K562 (cell line): ENCODE data around the gene SLC6A8. TPM values are rescaled to one million over a fixed set of nuclear protein-coding genes. Genes with fewer than 3 reads are reported as not detected.

Experiments used
- ATAC-seq: fragments of 200-7000 bp; cut with Tn5 transposase; 3 replicates; pipeline ENCODE4 v1.9.1; 2020; ENCODE audit warnings: moderate library complexity
- BruUV-seq: library from RNA; stranded (reverse); fragments of 400-500 nt; replicated peaks from 2 replicates; lab custom pipeline; 2021; lab: Mats Ljungman, UMichigan
- CTCF ChIA-PET: fragments of 300-600 bp; formaldehyde crosslinking; extraction: SDS; loops from one replicate; lab custom pipeline; 2021; ENCODE audit warnings: low intra/inter-chr PET ratio; lab: Yijun Ruan, JAX
- POLR2A ChIA-PET: fragments of 300-600, 350-650 bp; sonication (Branson Sonifier 250); formaldehyde crosslinking; extraction: SDS; loops from one replicate; lab custom pipeline; 2021; ENCODE audit warnings: antibody characterized with exemption, inconsistent platforms; lab: Yijun Ruan, JAX
- DNase-seq, 4 experiments: peaks; one replicate each; pipeline versions ENCODE4 v3.0.0 to v3.0.0-alpha.2; 2011 to 2018; ENCODE audit warnings: low spot score in 3 of 4, mixed read lengths in 3 of 4; ENCODE audit errors: extremely low read depth in 1 of 4
- FAIRE-seq: peaks from 2 replicates; lab custom pipeline; 2011; peaks lifted over from hg19 to GRCh38; lab: Jason Lieb, UNC
- H2AFZ ChIP-seq: 2 replicates; pipeline ENCODE4 v1.6.0; 2011; ENCODE audit warnings: low read depth, low read length, control low read depth, inconsistent platforms
- H3K27ac ChIP-seq: fragments of 200-600 bp; 3 replicates; pipeline ENCODE4 v1.8.0; 2011; ENCODE audit warnings: low read depth, mild to moderate bottlenecking, control low read depth, inconsistent platforms, low read length, moderate library complexity, mixed read lengths; ENCODE audit errors: extremely low read depth
- H3K27me3 ChIP-seq, 2 experiments: fragments of 300-600 bp in 1 of 2; 2 replicates in 1 of 2; 3 replicates in 1 of 2; pipeline versions ENCODE4 v1.6.0 to v1.8.0; 2011; ENCODE audit warnings: inconsistent platforms in 2 of 2, low read length in 2 of 2, mild to moderate bottlenecking in 1 of 2, mixed read lengths in 1 of 2, moderate library complexity in 1 of 2; ENCODE audit not compliant: control insufficient read depth in 2 of 2, insufficient read depth in 2 of 2
- H3K36me3 ChIP-seq: fragments of 300-600 bp; 3 replicates; pipeline ENCODE4 v1.8.0; 2011; ENCODE audit warnings: mild to moderate bottlenecking, low read length, inconsistent platforms; ENCODE audit not compliant: control insufficient read depth, insufficient read depth
- H3K4me1 ChIP-seq, 2 experiments: fragments of 200-600 bp in 1 of 2; replicated peaks in 1 of 2; 2 replicates in 1 of 2; 3 replicates in 1 of 2; pipeline versions ENCODE4 v1.5.1 to v1.8.0; 2011; ENCODE audit warnings: inconsistent platforms in 2 of 2, low read length in 2 of 2, mild to moderate bottlenecking in 1 of 2, mixed read lengths in 1 of 2, moderate library complexity in 1 of 2; ENCODE audit not compliant: control insufficient read depth in 2 of 2, insufficient read depth in 2 of 2
- H3K4me2 ChIP-seq: 2 replicates; pipeline ENCODE4 v1.6.1; 2011; ENCODE audit warnings: low read length, control low read depth, inconsistent platforms, mixed read lengths; ENCODE audit not compliant: insufficient read depth
- H3K4me3 ChIP-seq: fragments of 200-600 bp; sonication (generic), shearing (Covaris generic); 2 replicates; pipeline ENCODE4 v1.5.1; 2016; ENCODE audit warnings: control low read depth, inconsistent platforms
- H3K79me2 ChIP-seq: fragments of 200-600 bp; 3 replicates; pipeline ENCODE4 v1.8.0; 2011; ENCODE audit warnings: low read length, inconsistent platforms; ENCODE audit not compliant: control insufficient read depth, insufficient read depth
- H3K9ac ChIP-seq, 2 experiments: 2 replicates each; pipeline versions ENCODE4 v1.6.0 to v1.6.1; 2011; ENCODE audit warnings: low read depth in 2 of 2, low read length in 2 of 2, control low read depth in 1 of 2, inconsistent platforms in 1 of 2, mild to moderate bottlenecking in 1 of 2, mixed read lengths in 1 of 2; ENCODE audit not compliant: insufficient read depth in 1 of 2
- H3K9me1 ChIP-seq: one replicate; pipeline ENCODE4 v1.6.0; 2011; ENCODE audit warnings: inconsistent platforms, mild to moderate bottlenecking, low read length, moderate library complexity; ENCODE audit not compliant: control insufficient read depth, insufficient read depth
- H3K9me3 ChIP-seq: replicated peaks from 2 replicates; pipeline ENCODE4 v1.5.1; 2011; ENCODE audit warnings: low read depth, low read length, inconsistent platforms; ENCODE audit not compliant: control insufficient read depth, insufficient read depth
- H4K20me1 ChIP-seq: replicated peaks from 2 replicates; pipeline ENCODE4 v1.6.1; 2011; ENCODE audit warnings: low read length, inconsistent platforms, mixed read lengths; ENCODE audit not compliant: control insufficient read depth, insufficient read depth
- CBX3 ChIP-seq, 2 experiments: IDR thresholded peaks; 1 replicate in 1 of 2; 2 replicates in 1 of 2; pipeline ENCODE4 v1.6.1; 2012; ENCODE audit warnings: inconsistent platforms in 2 of 2, low read length in 2 of 2, borderline replicate concordance in 1 of 2, control low read depth in 1 of 2
- EHMT2 ChIP-seq: fragments of 450-650 bp; IDR thresholded peaks from 2 replicates; pipeline ENCODE4 v1.6.1; 2018; ENCODE audit warnings: antibody characterized with exemption
- GABPB1 ChIP-seq: sonication (generic); formaldehyde crosslinking; IDR thresholded peaks from 2 replicates; pipeline ENCODE4 v1.8.0; 2022; ENCODE audit warnings: mild to moderate bottlenecking, missing genetic modification reagents
- HCFC1 ChIP-seq: IDR thresholded peaks from 2 replicates; pipeline ENCODE4 v1.6.1; 2012; ENCODE audit warnings: low read depth, low read length, improper control_type of control experiment
- PREB ChIP-seq: sonication (generic); formaldehyde crosslinking; IDR thresholded peaks from 2 replicates; pipeline ENCODE4 v1.8.1; 2023; ENCODE audit warnings: mild to moderate bottlenecking, missing genetic modification reagents
- TRIM25 ChIP-seq: fragments of 450-650 bp; IDR thresholded peaks from 2 replicates; pipeline ENCODE4 v1.7.0; 2016; ENCODE audit warnings: borderline replicate concordance
- U2AF2 ChIP-seq: fragments of 200-400 bp; formaldehyde crosslinking; optimal IDR thresholded peaks from 2 replicates; pipeline ENCODE3; 2017; ENCODE audit warnings: low read depth, mild to moderate bottlenecking, low read length
- ZNF699 ChIP-seq: fragments of 250-450 bp; sonication (Bioruptor Pico); IDR thresholded peaks from 2 replicates; pipeline ENCODE4 v1.8.0; 2021; ENCODE audit warnings: mild to moderate bottlenecking, moderate library complexity; ENCODE audit not compliant: insufficient replicate concordance
- WGBS: fragments of 100-300 bp; shearing (Covaris generic); methylation state at CpG from one replicate; pipeline ENCODE4 v1.1.6; 2016; ENCODE audit warnings: low coverage, mixed read lengths; ENCODE audit not compliant: insufficient coverage; ENCODE audit errors: missing lambda C conversion rate; 5-methylcytosine and 5-hydroxymethylcytosine counted together
- in situ Hi-C: fragments of 300-500 bp; cut with MboI; formaldehyde crosslinking; loops from 4 replicates; pipeline ENCODE4 v1.15.0; 2018; ENCODE audit warnings: inconsistent platforms, mixed read lengths
- intact Hi-C: fragments of 100-400 bp; cut with micrococcal nuclease; formaldehyde crosslinking; loops from 2 replicates; pipeline ENCODE4 v1.14.2; 2022
- polyA plus RNA-seq, 8 experiments: library from polyadenylated mRNA; depleted of rRNA in 4 of 8; stranded (reverse) in 5 of 8; unstranded in 3 of 8; fragments of >200 nt; fragmentation: Nextera tagmentation in 2 of 8; fragmentation: Illumina TruSeq in 1 of 8; extraction: Ambion mirVana in 2 of 8; extraction: Trizol in 1 of 8; gene quantifications; 2 replicates each; pipeline versions ENCODE4 v1.2.1 to v1.2.3, GENCODE V29; 2011 to 2014; ENCODE audit warnings: inconsistent platforms in 1 of 8, missing spikeins in 1 of 8
- total RNA-seq, 7 experiments: library from RNA; depleted of rRNA in 6 of 7; stranded (reverse); fragments of >200 nt in 6 of 7; fragmentation: Illumina TruSeq in 2 of 7; extraction: Trizol in 2 of 7; gene quantifications; 2 replicates each; pipeline versions ENCODE4 v1.2.1 to v1.2.3, GENCODE V29; 2011 to 2021; ENCODE audit warnings: low replicate concordance in 1 of 7

Gene SLC6A8
- total and polyA plus RNA-seq, 9 of the 15 experiments (the other 6 are each of a cell fraction or from before 2014, with no cell fraction given) = 0.68 to 144 (median 34.3) TPM

DNA sequence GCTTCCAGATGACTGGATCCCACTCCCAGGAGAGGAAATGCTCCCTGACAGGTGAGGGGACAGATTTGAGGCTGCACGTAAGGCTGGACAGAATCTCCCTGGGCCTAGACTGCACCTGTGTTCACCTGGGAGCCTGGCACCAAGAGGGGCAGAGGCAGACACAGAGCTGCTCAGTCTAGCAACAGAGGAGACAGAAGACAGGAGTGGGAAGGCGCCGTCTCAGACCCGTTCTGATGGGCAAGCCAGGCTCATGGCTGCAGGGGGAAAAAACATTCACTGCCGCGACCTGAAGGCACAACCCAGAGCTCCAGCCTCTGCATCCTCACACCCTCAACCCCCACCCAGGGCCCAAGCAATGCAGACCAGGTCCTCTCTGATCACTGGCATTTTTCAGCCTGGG is 19.7 kb downstream of the SLC6A8 start:
- TF ChIP-seq TRIM25 = no peak
- TF ChIP-seq ZNF699 (CRISPR knock-in tag) = no peak
- no peak for TF ChIP-seq U2AF2
- TF ChIP-seq HCFC1 = no peak
- TF ChIP-seq EHMT2 = no peak
- TF ChIP-seq GABPB1 (CRISPR knock-in tag) = no peak
- no peak for TF ChIP-seq CBX3 (IDR thresholded peaks at IDR 0.05; ENCODE audit: borderline replicate concordance in 1 of 2, low read length in 2 of 2)
- TF ChIP-seq PREB (CRISPR knock-in tag) = no peak
- Histone ChIP-seq H3K9me3 (no peaks in the 10 kb centered on the region), H4K20me1 (no peaks in the 10 kb centered on the region; the same call in 1 of the 2 replicates), H3K9ac (no peak overlapping the region), H3K4me1 (peaks cover 3 to 13% of the 10 kb centered on the region in 2 experiments; a peak in 4 of 5 replicates), H3K4me2 (no peak overlapping the region), H3K4me3 (no peak overlapping the region), H3K27me3 (no peaks in the 10 kb centered on the region), H3K9me1 (peaks cover 3% of the 10 kb centered on the region), H3K27ac (no peak overlapping the region), H2AFZ (no peak overlapping the region), H3K79me2 (peaks cover 9% of the 10 kb centered on the region; the same call in 1 of the 3 replicates), H3K36me3 (peaks cover 79% of the 10 kb centered on the region; the same call in 1 of the 3 replicates)
- 94% methylated on average over 5 of the region's 6 CpGs for WGBS
- ChIA-PET CTCF (interaction anchor here (2.0 to 3.0 kb wide), 2 partner anchors 127 to 168 kb away, joined by 5 to 14 read pairs; no protein-coding TSS in a partner anchor), POLR2A (no interaction called here)
- DNase-seq = no peak
- ATAC-seq = no peak
- FAIRE-seq = no peak
- BruUV-seq = no TSS peak
- intact Hi-C loops = no loop called here
- in situ Hi-C loops = no loop called here
